DMS53 treated with DMSO at 0.1 percent for 48 hours (cell line): ENCODE results near the gene PRR33.

Experiments used
- DNase-seq: peaks from one replicate; lab custom pipeline; 2025; ENCODE audit not compliant: unreplicated experiment; lab: John Stamatoyannopoulos, UW

Gene PRR33

DNA sequence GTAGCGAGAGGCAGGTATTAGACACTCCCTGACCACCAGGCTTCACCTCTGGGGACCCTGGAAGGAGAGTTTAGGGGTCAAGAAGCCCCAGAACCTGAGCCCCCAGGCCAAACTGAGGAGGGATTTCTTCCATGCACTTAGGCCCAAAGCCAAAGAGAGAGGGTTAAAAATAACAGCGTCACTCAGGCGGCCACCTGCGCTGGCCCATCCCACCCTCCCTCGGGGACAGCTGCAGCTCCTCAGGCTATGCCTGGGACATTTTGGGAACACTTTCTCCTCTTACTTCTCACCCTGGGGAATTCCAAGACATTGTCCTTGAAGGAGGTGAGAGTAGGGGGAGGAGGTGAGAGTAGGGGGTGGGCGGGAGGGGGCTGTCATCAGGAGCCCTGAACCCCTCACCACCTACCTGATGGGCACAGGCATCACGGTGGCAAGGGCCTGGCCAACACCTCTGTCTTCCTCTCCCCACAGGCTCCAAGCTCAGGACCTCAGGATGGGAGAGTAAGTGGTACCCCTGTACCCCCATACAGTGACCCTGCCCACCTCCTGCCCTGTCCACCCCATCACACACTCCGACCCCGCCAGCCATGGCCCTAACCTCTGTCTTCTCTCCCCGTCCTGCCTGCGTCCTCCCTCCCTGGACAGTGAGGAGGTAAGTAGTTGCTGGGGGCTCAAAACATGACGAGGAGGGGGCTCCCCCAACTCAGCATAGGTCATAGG, 52.3 kb downstream of the PRR33 start:
- DNase-seq = no peak

DNA sequence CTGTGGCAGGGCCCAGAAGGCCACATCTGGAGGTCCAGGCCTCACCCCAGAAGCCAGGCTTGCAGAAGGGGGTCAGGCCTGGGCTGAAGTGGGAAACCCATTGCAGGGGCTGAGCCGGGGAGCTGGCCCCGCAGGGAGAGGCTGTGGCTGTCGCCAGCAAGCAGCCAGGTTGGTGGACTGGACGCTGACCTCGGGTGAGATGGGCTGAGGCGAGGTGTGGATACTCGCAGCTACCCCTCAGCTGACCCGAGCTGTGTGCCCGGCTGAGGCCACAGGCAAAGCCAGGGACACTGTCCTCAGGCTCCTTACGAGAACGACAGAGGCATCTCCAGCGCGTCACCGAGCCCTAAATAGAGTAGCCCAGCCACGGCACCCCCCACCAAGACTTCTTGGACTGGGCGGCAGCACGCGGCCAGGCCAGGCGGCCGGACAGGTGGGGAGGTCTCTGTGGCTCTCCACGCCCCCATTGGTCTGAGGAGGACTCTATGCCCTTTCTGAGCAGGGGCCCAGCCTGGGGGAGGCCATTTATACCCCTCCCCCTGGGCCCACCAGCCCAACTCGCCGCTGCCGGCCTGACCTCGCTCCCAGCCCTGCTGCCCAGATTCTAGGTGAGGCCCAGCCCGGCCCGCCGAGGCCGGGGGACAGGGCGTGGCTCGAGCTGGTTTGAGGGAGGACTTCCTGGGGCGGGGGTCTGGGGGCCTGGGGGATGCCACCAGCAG, 53.1 kb downstream of the PRR33 start, which contains the start of gene TNNI2:
Gene TNNI2 (plus strand): TSS at position 556 of the 719 bp plus-strand sequence. CDS start 716 bp downstream, outside the sequence.
- no peak for DNase-seq
